CD4-positive, CD25-positive, alpha-beta regulatory T cell (primary cell): Measurements from ENCODE around the gene MAN2A1. TPM values are rescaled to one million over a fixed set of nuclear protein-coding genes. Genes with fewer than 3 reads are reported as not detected.
A peak's percentile ranks its signal among the peaks of the same experiment; 100 is the strongest.

Experiments
- ATAC-seq, 2 donors: fragments of 150-1000 bp; cut with Tn5 transposase; one replicate each; pipeline ENCODE4 v1.10.0; 2021; ENCODE audit warnings: low read depth in 2 of 2, moderate number of reproducible peaks in 2 of 2, moderate library complexity in 1 of 2
- DNase-seq, 3 donors: peaks; one replicate each; pipeline versions ENCODE4 v3.0.0 to v3.0.0-alpha.2; 2012 to 2022; ENCODE audit warnings: mixed read lengths in 1 of 3
- H3K27ac ChIP-seq: one replicate; pipeline ENCODE4 v1.7.0; 2013; ENCODE audit warnings: mild to moderate bottlenecking, low read length; ENCODE audit not compliant: insufficient read depth, poor library complexity, severe bottlenecking
- H3K27me3 ChIP-seq: one replicate; pipeline ENCODE4 v1.7.0; 2013; ENCODE audit warnings: low read length; ENCODE audit not compliant: control insufficient read depth, insufficient read depth
- H3K36me3 ChIP-seq: one replicate; pipeline ENCODE4 v1.7.0; 2013; ENCODE audit warnings: mild to moderate bottlenecking, low read length, moderate library complexity; ENCODE audit not compliant: control insufficient read depth, insufficient read depth
- H3K4me1 ChIP-seq: 2 replicates; pipeline ENCODE4 v1.7.0; 2013; ENCODE audit warnings: mild to moderate bottlenecking, low read length; ENCODE audit not compliant: insufficient read depth, control insufficient read depth, poor library complexity, severe bottlenecking
- H3K4me3 ChIP-seq: one replicate; pipeline ENCODE4 v1.7.0; 2013; ENCODE audit warnings: low read depth, mild to moderate bottlenecking, low read length, moderate library complexity
- H3K9me3 ChIP-seq, 2 experiments: 1 replicate in 1 of 2; 2 replicates in 1 of 2; pipeline ENCODE4 v1.7.0; 2013; ENCODE audit warnings: low read length in 2 of 2, mild to moderate bottlenecking in 1 of 2, moderate library complexity in 1 of 2; ENCODE audit not compliant: control insufficient read depth in 2 of 2
- H3K27ac Mint-ChIP-seq, 3 donors: one replicate each; pipeline ENCODE4 v1.8.0; 2020 to 2022; ENCODE audit warnings: mild to moderate bottlenecking in 3 of 3, mixed read lengths in 3 of 3, moderate library complexity in 2 of 3
- H3K27me3 Mint-ChIP-seq: one replicate; pipeline ENCODE4 v1.8.0; 2022; ENCODE audit warnings: mild to moderate bottlenecking, mixed read lengths
- H3K36me3 Mint-ChIP-seq: one replicate; pipeline ENCODE4 v1.8.0; 2020; ENCODE audit warnings: mixed read lengths
- H3K4me1 Mint-ChIP-seq, 4 donors: one replicate each; pipeline ENCODE4 v1.8.0; 2020 to 2022; ENCODE audit warnings: mixed read lengths in 4 of 4, mild to moderate bottlenecking in 1 of 4
- H3K4me3 Mint-ChIP-seq, 4 donors: one replicate each; pipeline ENCODE4 v1.8.0; 2020 to 2022; ENCODE audit warnings: mild to moderate bottlenecking in 4 of 4, mixed read lengths in 4 of 4, moderate library complexity in 3 of 4
- H3K9me3 Mint-ChIP-seq, 7 donors: one replicate each; pipeline ENCODE4 v1.8.0; 2020 to 2022; ENCODE audit warnings: mixed read lengths in 7 of 7, mild to moderate bottlenecking in 3 of 7, moderate library complexity in 2 of 7
- polyA plus RNA-seq, 4 donors: library from polyadenylated mRNA; unstranded; fragments of 300-500 nt; fragmentation: Illumina TruSeq; gene quantifications; one replicate each; pipeline ENCODE4 v1.2.3, GENCODE V29; 2021
- total RNA-seq: library from RNA; stranded (reverse); gene quantifications from one replicate; pipeline ENCODE4 v1.2.3, GENCODE V29; 2022

The MAN2A1 gene
- total and polyA plus RNA-seq, 5 donors from 2014 or later = 20.7 to 71.5 (median 21.3) TPM

GRCh38 chr5:109779036-109779735 is 89.5 kb downstream of the MAN2A1 start:
- H3K9me3 Mint-ChIP-seq = no peaks in the 10 kb centered on the region
- peaks cover 39% of the 10 kb centered on the region for H3K36me3 ChIP-seq
- ATAC-seq = no peak
- no peak overlapping the region for H3K4me3 Mint-ChIP-seq
- peaks cover 7 to 18% (median 11%) of the 10 kb centered on the region in 4 donors for H3K4me1 Mint-ChIP-seq
- no peaks in the 10 kb centered on the region for H3K9me3 ChIP-seq
- no peak for DNase-seq
- H3K27me3 ChIP-seq = no peaks in the 10 kb centered on the region
- H3K36me3 Mint-ChIP-seq = peaks cover 35% of the 10 kb centered on the region
- no peak overlapping the region for H3K27ac ChIP-seq
- H3K27ac Mint-ChIP-seq = no peak overlapping the region
- no peak overlapping the region for H3K4me3 ChIP-seq
- no peaks in the 10 kb centered on the region for H3K27me3 Mint-ChIP-seq
- H3K4me1 ChIP-seq = no peaks in the 10 kb centered on the region

- H3K9me3 ChIP-seq = no peaks in the 10 kb centered on the region
- no peaks in the 10 kb centered on the region for H3K27me3 ChIP-seq
- Mint-ChIP-seq H3K27ac (no peak overlapping the region), H3K4me1 (peaks cover 7 to 29% (median 18%) of the 10 kb centered on the region in 4 donors), H3K27me3 (no peaks in the 10 kb centered on the region), H3K9me3 (no peaks in the 10 kb centered on the region), H3K4me3 (no peak overlapping the region), H3K36me3 (peaks cover 41% of the 10 kb centered on the region)
- DNase-seq = no peak
- no peak for ATAC-seq
- no peak overlapping the region for H3K27ac ChIP-seq
- no peaks in the 10 kb centered on the region for H3K4me1 ChIP-seq
- no peak overlapping the region for H3K4me3 ChIP-seq
- H3K36me3 ChIP-seq = peaks cover 32% of the 10 kb centered on the region
These were observed 95.0 kb downstream of the MAN2A1 start for GRCh38 chr5:109784687-109785086.

GRCh38 chr5:109786206-109786855 is 96.6 kb downstream of the MAN2A1 start:
- H3K36me3 ChIP-seq = peaks cover 25% of the 10 kb centered on the region
- Mint-ChIP-seq H3K27me3 (no peaks in the 10 kb centered on the region), H3K36me3 (peaks cover 34% of the 10 kb centered on the region), H3K4me1 (peaks cover 7 to 29% (median 18%) of the 10 kb centered on the region in 4 donors), H3K4me3 (no peak overlapping the region), H3K9me3 (no peaks in the 10 kb centered on the region), H3K27ac (no peak overlapping the region)
- H3K4me3 ChIP-seq = no peak overlapping the region
- H3K9me3 ChIP-seq = no peaks in the 10 kb centered on the region
- no peaks in the 10 kb centered on the region for H3K4me1 ChIP-seq
- DNase-seq = no peak
- H3K27me3 ChIP-seq = no peaks in the 10 kb centered on the region
- ATAC-seq = no peak
- H3K27ac ChIP-seq = no peak overlapping the region

- DNase-seq (peak in 2 of 3 donors; percentile 4 to 43), ATAC-seq (no peak)
- no peaks in the 10 kb centered on the region for H3K9me3 ChIP-seq
- H3K27me3 ChIP-seq = no peaks in the 10 kb centered on the region
- H3K27ac ChIP-seq = peak overlapping the region; percentile 9
- Mint-ChIP-seq H3K27ac (peak overlapping the region in 1 of 3 donors; percentile 43), H3K4me3 (peak overlapping the region in 3 of 4 donors; percentile 31 to 83 (median 46)), H3K4me1 (peaks cover 7 to 29% (median 17%) of the 10 kb centered on the region in 4 donors), H3K27me3 (no peaks in the 10 kb centered on the region), H3K9me3 (peaks cover 0 to 5% (median 0%) of the 10 kb centered on the region in 7 donors), H3K36me3 (peaks cover 39% of the 10 kb centered on the region)
- H3K36me3 ChIP-seq = peaks cover 19% of the 10 kb centered on the region
- peak overlapping the region; percentile 52 for H3K4me3 ChIP-seq
- no peaks in the 10 kb centered on the region for H3K4me1 ChIP-seq
These were observed 98.9 kb downstream of the MAN2A1 start for GRCh38 chr5:109788596-109788995.

GRCh38 chr5:109792613-109793012 is 102.9 kb downstream of the MAN2A1 start:
- H3K36me3 Mint-ChIP-seq = peaks cover 43% of the 10 kb centered on the region
- Histone ChIP-seq H3K4me3 (no peak overlapping the region), H3K9me3 (no peaks in the 10 kb centered on the region), H3K36me3 (peaks cover 27% of the 10 kb centered on the region), H3K4me1 (no peaks in the 10 kb centered on the region), H3K27me3 (no peaks in the 10 kb centered on the region), H3K27ac (no peak overlapping the region)
- DNase-seq (no peak), ATAC-seq (no peak)
- H3K4me1 Mint-ChIP-seq = peaks cover 6 to 18% (median 12%) of the 10 kb centered on the region in 4 donors
- H3K9me3 Mint-ChIP-seq = peaks cover 0 to 5% (median 0%) of the 10 kb centered on the region in 7 donors
- no peaks in the 10 kb centered on the region for H3K27me3 Mint-ChIP-seq
- H3K27ac Mint-ChIP-seq = no peak overlapping the region
- H3K4me3 Mint-ChIP-seq = no peak overlapping the region

- no peaks in the 10 kb centered on the region for H3K9me3 ChIP-seq
- DNase-seq (no peak), ATAC-seq (no peak)
- Mint-ChIP-seq H3K4me3 (no peak overlapping the region), H3K9me3 (peaks cover 0 to 2% (median 0%) of the 10 kb centered on the region in 7 donors), H3K27ac (peak overlapping the region in 1 of 3 donors; percentile 43), H3K36me3 (peaks cover 26% of the 10 kb centered on the region), H3K4me1 (peaks cover 0 to 18% (median 8%) of the 10 kb centered on the region in 4 donors), H3K27me3 (no peaks in the 10 kb centered on the region)
- H3K27ac ChIP-seq = no peak overlapping the region
- H3K27me3 ChIP-seq = no peaks in the 10 kb centered on the region
- H3K4me1 ChIP-seq = no peaks in the 10 kb centered on the region
- peaks cover 10% of the 10 kb centered on the region for H3K36me3 ChIP-seq
- no peak overlapping the region for H3K4me3 ChIP-seq
These were observed 114.1 kb downstream of the MAN2A1 start for GRCh38 chr5:109803854-109804253.

- no peak for DNase-seq
- no peak overlapping the region for H3K4me3 Mint-ChIP-seq
- no peak for ATAC-seq
- H3K27me3 Mint-ChIP-seq = no peaks in the 10 kb centered on the region
- peaks cover 10 to 19% (median 13%) of the 10 kb centered on the region in 4 donors for H3K4me1 Mint-ChIP-seq
- Histone ChIP-seq H3K4me1 (no peaks in the 10 kb centered on the region), H3K9me3 (no peaks in the 10 kb centered on the region), H3K27ac (no peak overlapping the region), H3K36me3 (peaks cover 21% of the 10 kb centered on the region), H3K27me3 (no peaks in the 10 kb centered on the region), H3K4me3 (no peak overlapping the region)
- H3K27ac Mint-ChIP-seq = peak overlapping the region in 1 of 3 donors; percentile 55
- peaks cover 33% of the 10 kb centered on the region for H3K36me3 Mint-ChIP-seq
- no peaks in the 10 kb centered on the region for H3K9me3 Mint-ChIP-seq
These were observed 115.7 kb downstream of the MAN2A1 start for GRCh38 chr5:109805472-109805871.
